ENCODE measurements around the gene PFKFB2.

PFKFB2 gene

DNA sequence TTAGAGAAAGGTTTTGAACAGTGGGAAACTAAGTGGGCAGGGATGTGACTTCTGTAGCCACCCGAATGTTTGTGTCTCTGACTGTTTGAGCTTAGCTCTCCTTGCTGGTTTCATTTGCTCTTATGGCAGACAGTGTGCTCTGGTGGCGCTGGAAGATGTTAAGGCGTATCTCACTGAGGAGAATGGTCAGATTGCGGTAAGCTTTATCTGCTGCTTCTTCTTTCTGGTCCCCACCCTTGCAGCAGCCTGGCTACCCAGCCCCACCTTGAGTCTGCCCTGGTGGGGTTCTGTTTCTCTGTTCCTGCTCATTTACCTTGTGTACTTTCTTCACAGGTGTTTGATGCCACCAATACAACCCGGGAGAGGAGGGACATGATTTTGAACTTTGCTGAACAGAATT is 9.9 kb downstream of the PFKFB2 start:
- in situ Hi-C loops (cut with MboI; ENCODE audit: low sequenced_read_pairs), result no loop called here

DNA sequence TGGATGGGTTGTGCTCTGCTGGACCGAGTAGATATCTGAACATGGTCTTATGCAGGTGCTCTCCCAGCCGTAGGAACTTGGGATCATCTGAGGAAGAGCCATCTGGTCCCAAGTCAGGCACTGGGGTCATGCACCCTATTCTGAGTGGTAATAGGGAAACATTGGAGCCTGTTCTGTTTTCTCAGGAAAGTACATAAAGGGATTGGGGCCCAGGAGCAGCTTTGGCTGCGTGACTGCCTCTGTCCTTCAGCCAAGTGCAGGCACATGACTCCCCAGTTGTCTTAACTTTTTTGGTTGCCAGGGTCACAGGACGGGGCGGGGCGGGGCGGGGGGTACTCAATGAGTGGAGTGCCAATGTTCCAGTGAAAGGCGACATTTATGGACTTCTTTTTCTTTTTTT is 11.5 kb downstream of the PFKFB2 start:
- in situ Hi-C loops (cut with MboI; ENCODE audit: low sequenced_read_pairs), result no loop called here

GRCh38 chr1:207067185-207067584 is 14.1 kb downstream of the PFKFB2 start:
- in situ Hi-C loops (cut with MboI; ENCODE audit: low sequenced_read_pairs), result no loop called here

DNA sequence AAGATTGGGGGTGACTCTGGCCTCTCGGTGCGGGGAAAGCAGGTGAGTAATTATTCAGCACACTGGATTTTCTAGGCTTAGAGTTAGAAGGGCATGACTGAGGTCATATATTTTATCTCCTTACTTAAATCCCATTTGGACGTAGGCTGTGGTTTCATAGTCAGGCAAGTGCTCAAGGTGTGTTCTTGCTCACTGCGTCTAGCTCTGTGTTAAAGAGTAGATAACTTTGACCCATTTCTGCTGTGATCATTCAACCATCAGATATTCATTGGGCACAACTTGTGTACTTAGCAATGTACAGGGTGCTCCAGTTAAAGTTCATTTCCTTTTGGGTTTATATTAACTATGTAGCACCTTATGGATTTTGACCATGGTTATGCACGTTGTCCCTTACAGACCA is 14.6 kb downstream of the PFKFB2 start:
- in situ Hi-C loops (cut with MboI; ENCODE audit: low sequenced_read_pairs), result no loop called here

DNA sequence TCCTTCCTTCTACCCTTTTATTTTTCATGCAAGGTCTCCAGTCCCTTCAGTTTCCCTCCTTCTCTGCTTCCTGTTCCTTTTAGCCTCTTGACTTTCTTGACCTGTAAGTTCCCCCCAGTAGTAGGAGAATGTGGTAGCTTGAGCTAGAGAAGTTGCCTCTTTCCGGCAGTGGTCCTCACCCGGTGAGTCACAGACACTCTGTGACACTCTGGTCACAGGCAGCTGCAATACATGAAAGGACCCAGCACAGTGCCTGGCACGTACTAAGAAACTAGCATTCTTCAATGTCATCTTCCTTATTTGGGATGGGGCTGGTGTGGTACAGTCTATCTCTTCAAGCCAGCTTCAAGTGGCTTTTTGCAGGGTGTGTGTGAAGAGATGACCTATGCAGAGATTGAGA is 16.0 kb downstream of the PFKFB2 start:
- in situ Hi-C loops (cut with MboI; ENCODE audit: low sequenced_read_pairs), result no loop called here

DNA sequence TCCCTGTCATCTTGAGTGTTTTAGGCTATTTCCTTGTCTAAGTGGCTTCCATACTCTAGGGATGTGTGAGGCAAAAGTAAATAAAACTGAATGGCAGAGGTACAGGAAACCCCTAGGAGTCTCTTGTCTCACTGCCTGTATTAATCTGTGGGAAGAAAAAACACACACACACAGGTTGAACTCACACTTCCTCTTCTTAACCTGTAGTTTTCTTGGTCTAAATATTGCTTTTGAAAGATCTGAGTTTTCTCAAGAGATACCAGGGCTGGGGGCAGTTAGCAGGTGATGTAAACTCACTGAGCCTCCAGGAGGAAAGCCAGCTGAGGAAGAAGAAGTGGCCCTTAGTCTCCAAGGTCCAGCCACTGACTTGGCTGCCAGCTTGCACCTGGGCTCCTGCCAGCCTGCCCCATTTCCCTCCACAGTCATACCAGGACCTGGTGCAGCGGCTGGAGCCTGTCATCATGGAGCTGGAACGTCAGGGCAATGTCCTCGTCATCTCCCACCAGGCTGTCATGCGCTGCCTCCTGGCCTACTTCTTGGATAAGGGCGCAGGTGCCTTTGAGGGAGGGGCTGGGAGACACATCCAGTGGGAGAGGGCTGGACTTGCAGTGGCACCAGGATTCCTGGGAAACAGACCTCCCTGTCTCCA is 16.9 kb downstream of the PFKFB2 start:
- in situ Hi-C loops (cut with MboI; ENCODE audit: low sequenced_read_pairs), result no loop called here

DNA sequence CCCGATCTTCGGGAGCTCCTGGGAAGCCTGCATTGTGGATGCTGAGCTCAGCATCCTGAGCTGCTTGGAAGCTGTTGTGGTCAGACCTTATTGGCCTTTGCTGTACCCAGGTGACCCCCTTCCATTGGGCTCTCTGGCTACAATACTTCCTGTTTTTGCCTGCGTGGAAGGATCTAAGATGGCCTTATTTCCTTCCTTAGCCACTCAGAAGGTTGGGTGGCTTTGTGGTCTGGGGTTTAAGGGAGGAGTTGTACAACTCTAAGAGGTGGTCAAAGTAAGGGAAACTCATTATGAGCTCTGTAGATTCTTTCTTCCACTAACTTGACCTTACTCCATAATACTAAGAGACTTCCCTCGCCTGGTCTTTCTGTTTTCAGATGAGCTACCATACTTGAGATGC is 17.7 kb downstream of the PFKFB2 start:
- in situ Hi-C loops (cut with MboI; ENCODE audit: low sequenced_read_pairs), result no loop called here

DNA sequence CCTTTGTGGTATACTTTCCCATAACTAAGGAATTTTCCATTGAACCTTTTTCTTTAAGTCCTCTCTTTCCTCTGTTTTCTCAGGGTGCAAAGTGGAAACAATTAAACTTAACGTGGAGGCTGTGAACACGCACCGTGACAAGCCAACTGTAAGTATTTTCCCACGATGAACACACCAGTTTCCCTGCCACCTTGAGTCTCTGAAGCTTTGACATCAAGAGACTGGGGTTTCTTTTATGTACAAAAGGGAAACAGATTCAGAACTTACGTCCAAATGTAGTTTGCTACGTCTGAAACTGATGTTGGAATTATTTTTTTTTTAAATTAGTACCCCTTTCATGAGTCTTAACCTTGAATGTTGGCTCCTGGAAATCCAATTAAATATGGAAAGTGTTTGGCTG is 18.4 kb downstream of the PFKFB2 start:
- in situ Hi-C loops (cut with MboI; ENCODE audit: low sequenced_read_pairs), result no loop called here

- in situ Hi-C loops (cut with MboI; ENCODE audit: low sequenced_read_pairs), result no loop called here
Measured at GRCh38 chr1:207072233-207072632, 19.2 kb downstream of the PFKFB2 start.

- in situ Hi-C loops (cut with MboI; ENCODE audit: low sequenced_read_pairs), result no loop called here
Measured at GRCh38 chr1:207073906-207074820, 21.1 kb downstream of the PFKFB2 start.

GRCh38 chr1:207076181-207076955 is 23.3 kb downstream of the PFKFB2 start:
- in situ Hi-C loops (cut with MboI; ENCODE audit: low sequenced_read_pairs), result loop anchor here (25.0 kb wide), 2 partner anchors 336 to 411 kb away; partner anchors contain the start of gene CR1

DNA sequence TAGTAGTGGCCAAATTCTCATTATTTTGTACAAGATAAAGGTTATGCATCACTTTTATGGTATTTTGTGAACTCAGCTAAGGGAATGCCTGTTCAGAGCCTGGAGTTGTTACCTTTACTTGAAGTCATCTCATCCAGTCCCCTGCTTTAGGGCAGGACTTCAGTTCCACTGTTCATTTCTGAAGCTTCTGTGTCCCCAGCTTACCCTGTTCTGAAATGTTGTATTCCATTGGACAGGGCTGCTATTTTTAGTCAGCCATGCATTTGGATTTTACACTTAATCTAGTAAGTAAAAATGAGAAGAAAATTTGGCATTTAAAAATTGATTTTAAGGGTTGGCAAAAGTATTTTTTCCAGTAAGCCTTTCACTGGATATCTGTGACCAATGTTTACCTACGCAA is 23.9 kb downstream of the PFKFB2 start:
- in situ Hi-C loops (cut with MboI; ENCODE audit: low sequenced_read_pairs), result loop anchor here (25.0 kb wide), 2 partner anchors 335 to 410 kb away; partner anchors contain the start of gene CR1

GRCh38 chr1:207077470-207078377 is 24.6 kb downstream of the PFKFB2 start:
- in situ Hi-C loops (cut with MboI; ENCODE audit: low sequenced_read_pairs), result loop anchor here (25.0 kb wide), 2 partner anchors 335 to 410 kb away; partner anchors contain the start of gene CR1

- in situ Hi-C loops (cut with MboI; ENCODE audit: low sequenced_read_pairs), result loop anchor here (25.0 kb wide), 2 partner anchors 334 to 409 kb away; partner anchors contain the start of gene CR1
Measured at GRCh38 chr1:207078578-207079132, 25.6 kb downstream of the PFKFB2 start.

DNA sequence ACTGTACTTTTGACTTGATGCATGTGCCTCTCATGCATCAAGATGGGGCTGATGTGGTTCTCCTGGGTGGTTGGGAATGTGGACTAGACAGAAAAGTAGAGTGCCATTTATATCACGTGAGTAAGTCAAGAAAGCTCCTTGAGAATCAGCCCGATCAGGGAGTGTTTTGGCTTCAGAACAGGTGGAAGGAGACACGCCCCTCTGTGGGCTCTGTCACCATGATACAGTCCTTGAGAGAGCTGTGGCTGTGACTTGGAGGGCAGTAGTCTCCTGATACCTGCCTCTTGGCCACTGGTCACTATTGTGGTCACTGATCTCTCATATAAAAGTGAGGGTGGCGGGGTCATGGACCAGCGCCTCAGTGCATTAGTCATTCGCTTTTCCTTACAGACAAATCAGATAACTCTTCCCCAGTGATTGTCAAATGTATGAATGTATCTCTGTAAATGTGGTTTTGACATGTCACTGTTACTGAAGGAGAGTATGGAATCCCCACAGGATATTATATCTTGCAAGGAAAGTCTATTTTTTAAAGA is 26.7 kb downstream of the PFKFB2 start:
- in situ Hi-C loops (cut with MboI; ENCODE audit: low sequenced_read_pairs), result loop anchor here (25.0 kb wide), 2 partner anchors 333 to 408 kb away; partner anchors contain the start of gene CR1

- in situ Hi-C loops (cut with MboI; ENCODE audit: low sequenced_read_pairs), result loop anchor here (25.0 kb wide), 2 partner anchors 331 to 406 kb away; partner anchors contain the start of gene CR1
Measured at GRCh38 chr1:207081088-207081487, 28.0 kb downstream of the PFKFB2 start.

GRCh38 chr1:207081806-207082205 is 28.7 kb downstream of the PFKFB2 start:
- in situ Hi-C loops (cut with MboI; ENCODE audit: low sequenced_read_pairs), result loop anchor here (25.0 kb wide), 2 partner anchors 330 to 405 kb away; partner anchors contain the start of gene CR1

DNA sequence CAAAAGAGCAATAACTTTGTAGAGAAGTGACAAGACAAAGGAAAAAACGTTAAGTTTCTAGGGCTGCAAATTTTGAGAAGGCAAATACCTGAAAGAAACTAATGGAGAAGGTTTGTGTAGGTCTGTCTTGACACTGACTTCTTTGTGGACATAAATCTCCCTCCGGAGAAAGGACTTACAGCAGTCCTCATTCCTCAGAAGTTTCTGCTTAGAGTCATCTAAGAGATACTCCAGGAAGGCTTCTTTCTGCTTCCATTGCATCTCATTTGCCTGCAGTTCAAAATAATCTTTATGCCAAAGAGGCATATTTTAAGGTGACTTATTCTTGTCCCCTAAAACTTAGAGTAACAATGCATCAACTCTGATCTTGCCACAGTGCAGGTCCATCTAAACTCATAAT is 31.2 kb downstream of the PFKFB2 start:
- in situ Hi-C loops (cut with MboI; ENCODE audit: low sequenced_read_pairs), result loop anchor here (25.0 kb wide), 2 partner anchors 328 to 403 kb away; partner anchors contain the start of gene CR1

GRCh38 chr1:207084701-207085180 is 31.7 kb downstream of the PFKFB2 start:
- in situ Hi-C loops (cut with MboI; ENCODE audit: low sequenced_read_pairs), result loop anchor here (25.0 kb wide), 2 partner anchors 328 to 403 kb away; partner anchors contain the start of gene CR1

Data from HL-60/S4 treated with phorbol 12-myristate 13-acetate at 8.2 ng/mL for 4 days and 3 days (cell line).